ENCODE results near the gene TNNT2. TPM values are rescaled to one million over a fixed set of nuclear protein-coding genes. Genes with fewer than 3 reads are reported as not detected.

Gene TNNT2
- total RNA-seq, 1 donor from 2014 or later: 3.3 TPM

DNA sequence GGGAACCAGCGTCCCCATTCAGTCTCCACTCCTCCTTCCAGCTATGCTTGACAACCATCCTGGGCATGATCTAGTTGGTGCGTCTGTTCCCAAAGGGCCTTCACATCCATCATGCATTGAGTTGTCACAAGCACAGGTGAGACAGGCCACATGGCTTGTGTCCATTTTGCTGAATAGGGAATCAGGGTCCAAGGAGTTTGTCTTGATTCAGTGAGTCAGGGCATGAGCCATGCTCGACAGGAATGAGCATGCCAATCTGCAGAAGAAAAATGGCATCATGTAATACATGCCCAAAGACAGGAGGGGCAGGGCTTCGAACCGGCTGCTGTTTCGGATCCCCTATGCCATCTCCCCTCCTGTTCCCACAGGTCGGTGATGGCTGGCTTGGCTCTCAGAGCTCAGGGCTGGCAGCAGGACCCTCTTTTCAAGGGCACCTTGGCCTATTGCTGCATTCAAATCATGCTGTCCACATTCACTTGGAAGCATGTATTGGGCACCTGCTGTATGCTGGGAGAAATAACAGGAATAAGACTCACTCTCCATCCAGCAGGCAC is 49.7 kb downstream of the TNNT2 start:
- TF ChIP-seq, protein P1, sequence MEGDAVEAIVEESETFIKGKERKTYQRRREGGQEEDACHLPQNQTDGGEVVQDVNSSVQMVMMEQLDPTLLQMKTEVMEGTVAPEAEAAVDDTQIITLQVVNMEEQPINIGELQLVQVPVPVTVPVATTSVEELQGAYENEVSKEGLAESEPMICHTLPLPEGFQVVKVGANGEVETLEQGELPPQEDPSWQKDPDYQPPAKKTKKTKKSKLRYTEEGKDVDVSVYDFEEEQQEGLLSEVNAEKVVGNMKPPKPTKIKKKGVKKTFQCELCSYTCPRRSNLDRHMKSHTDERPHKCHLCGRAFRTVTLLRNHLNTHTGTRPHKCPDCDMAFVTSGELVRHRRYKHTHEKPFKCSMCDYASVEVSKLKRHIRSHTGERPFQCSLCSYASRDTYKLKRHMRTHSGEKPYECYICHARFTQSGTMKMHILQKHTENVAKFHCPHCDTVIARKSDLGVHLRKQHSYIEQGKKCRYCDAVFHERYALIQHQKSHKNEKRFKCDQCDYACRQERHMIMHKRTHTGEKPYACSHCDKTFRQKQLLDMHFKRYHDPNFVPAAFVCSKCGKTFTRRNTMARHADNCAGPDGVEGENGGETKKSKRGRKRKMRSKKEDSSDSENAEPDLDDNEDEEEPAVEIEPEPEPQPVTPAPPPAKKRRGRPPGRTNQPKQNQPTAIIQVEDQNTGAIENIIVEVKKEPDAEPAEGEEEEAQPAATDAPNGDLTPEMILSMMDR (IDR thresholded peaks at IDR 0.05; ENCODE audit: unreplicated experiment): no peak
- H3K4me1 Mint-ChIP-seq (ENCODE audit: unreplicated experiment): no peaks in the 10 kb centered on the region
- peaks cover 6% of the 10 kb centered on the region for H3K36me3 Mint-ChIP-seq (ENCODE audit: low read depth, unreplicated experiment)
- no peaks in the 10 kb centered on the region for H3K9me3 Mint-ChIP-seq (ENCODE audit: unreplicated experiment)
- H3K27me3 Mint-ChIP-seq (ENCODE audit: unreplicated experiment): peaks cover 2% of the 10 kb centered on the region
- H3K4me3 Mint-ChIP-seq (ENCODE audit: unreplicated experiment): no peak overlapping the region
- no peak overlapping the region for H3K27ac Mint-ChIP-seq (ENCODE audit: unreplicated experiment)
- DNase-seq (ENCODE audit: low spot score): no peak

DNA sequence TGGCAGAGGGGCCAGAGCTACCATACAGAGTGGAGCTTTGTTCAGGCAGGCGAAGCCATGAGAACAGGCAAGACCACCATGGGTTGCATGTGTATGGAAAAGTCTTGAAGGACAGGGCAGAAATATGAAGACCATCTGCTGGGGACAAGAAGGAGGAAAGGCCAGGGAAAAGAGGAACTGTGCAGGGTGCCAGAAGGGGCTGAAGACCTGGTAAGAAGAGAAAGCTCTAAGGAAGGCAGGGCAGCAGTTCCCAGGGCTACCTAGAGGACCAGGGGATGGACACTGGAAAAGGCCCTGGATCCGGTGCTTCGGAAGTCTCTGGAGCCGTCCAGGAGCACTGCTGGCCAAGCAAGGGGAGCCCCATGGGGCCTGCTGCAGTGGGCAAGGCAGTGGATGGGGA is 50.8 kb downstream of the TNNT2 start:
- H3K27ac Mint-ChIP-seq (ENCODE audit: unreplicated experiment): no peak overlapping the region

DNA sequence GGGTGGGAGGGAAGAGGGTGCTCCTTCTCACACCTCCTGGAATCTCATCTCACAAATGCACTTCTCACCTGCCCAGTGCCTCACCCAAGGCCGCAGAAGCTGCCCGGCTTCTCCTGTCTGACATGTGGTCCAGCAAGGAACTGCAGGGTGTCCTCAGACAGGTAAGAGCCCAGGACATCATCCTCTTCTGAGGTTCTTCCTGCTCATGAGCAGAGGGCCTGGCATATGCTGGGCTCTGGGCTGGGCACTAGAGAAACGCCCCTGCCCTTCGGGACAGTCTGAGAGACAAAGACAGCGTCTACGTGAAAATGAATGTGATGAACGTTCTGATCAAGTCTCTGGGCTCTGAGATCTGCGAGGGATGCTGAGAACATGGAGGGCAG is 51.8 kb downstream of the TNNT2 start:
- Mint-ChIP-seq H3K4me3 (ENCODE audit: unreplicated experiment) (no peak overlapping the region), H3K4me1 (ENCODE audit: unreplicated experiment) (no peaks in the 10 kb centered on the region), H3K36me3 (ENCODE audit: low read depth, unreplicated experiment) (peaks cover 6% of the 10 kb centered on the region), H3K9me3 (ENCODE audit: unreplicated experiment) (no peaks in the 10 kb centered on the region), H3K27ac (ENCODE audit: unreplicated experiment) (no peak overlapping the region), H3K27me3 (ENCODE audit: unreplicated experiment) (peaks cover 2% of the 10 kb centered on the region)
- no peak for DNase-seq (ENCODE audit: low spot score)
- TF ChIP-seq, protein P1 (IDR thresholded peaks at IDR 0.05; ENCODE audit: unreplicated experiment): no peak

More for the DNA sequence above, 50.8 kb downstream of the TNNT2 start:
- Mint-ChIP-seq H3K4me3 (ENCODE audit: unreplicated experiment) (peak overlapping the region; percentile 56), H3K4me1 (ENCODE audit: unreplicated experiment) (no peaks in the 10 kb centered on the region), H3K36me3 (ENCODE audit: low read depth, unreplicated experiment) (peaks cover 6% of the 10 kb centered on the region), H3K27me3 (ENCODE audit: unreplicated experiment) (peaks cover 2% of the 10 kb centered on the region), H3K9me3 (ENCODE audit: unreplicated experiment) (no peaks in the 10 kb centered on the region)
- no peak for DNase-seq (ENCODE audit: low spot score)
- TF ChIP-seq, protein P1 (IDR thresholded peaks at IDR 0.05; ENCODE audit: unreplicated experiment): no peak

DNA sequence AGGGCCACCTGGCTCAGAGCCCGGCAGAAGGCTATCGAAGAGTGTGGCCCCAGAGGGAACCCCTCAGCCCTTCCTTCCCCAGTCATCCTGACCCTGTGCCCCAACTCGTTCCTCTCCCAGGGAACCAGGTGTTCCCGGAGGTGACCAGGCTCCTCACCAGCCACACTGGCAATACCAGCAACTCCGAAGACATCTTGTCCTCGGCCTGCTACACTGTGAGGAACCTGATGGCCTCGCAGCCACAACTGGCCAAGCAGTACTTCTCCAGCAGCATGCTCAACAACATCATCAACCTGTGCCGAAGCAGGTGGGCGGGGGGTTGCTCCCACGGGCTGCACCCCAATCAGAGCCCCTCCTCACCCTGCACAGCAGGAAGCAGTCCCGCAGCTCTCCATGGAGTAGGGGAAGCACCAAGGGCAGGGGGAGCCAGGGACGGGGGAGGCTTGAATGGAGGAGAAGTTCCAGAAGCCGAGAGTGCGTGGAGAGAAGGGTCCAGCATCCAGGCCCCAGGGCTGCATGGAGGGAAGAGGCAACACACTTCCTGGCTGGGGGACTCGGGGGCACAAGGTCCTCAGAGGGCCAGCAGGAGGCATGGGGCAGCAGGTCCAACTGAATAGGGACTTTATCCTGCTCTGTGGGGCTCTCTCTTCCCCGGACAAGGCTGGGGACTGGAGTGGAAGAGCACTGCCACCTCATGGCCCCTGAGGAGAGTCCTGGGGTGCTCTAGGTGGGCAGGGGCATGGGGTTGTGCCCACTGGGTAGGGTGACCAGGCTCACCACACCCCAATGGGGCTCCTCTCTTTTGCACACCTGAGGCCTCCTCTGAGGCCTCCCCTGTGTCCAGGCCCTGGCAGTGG is 52.4 kb downstream of the TNNT2 start:
- DNase-seq (ENCODE audit: low spot score): no peak
- Mint-ChIP-seq H3K27ac (ENCODE audit: unreplicated experiment) (no peak overlapping the region), H3K9me3 (ENCODE audit: unreplicated experiment) (no peaks in the 10 kb centered on the region), H3K4me3 (ENCODE audit: unreplicated experiment) (no peak overlapping the region), H3K4me1 (ENCODE audit: unreplicated experiment) (no peaks in the 10 kb centered on the region), H3K27me3 (ENCODE audit: unreplicated experiment) (peaks cover 2% of the 10 kb centered on the region), H3K36me3 (ENCODE audit: low read depth, unreplicated experiment) (peaks cover 6% of the 10 kb centered on the region)
- TF ChIP-seq, protein P1 (IDR thresholded peaks at IDR 0.05; ENCODE audit: unreplicated experiment): no peak

DNA sequence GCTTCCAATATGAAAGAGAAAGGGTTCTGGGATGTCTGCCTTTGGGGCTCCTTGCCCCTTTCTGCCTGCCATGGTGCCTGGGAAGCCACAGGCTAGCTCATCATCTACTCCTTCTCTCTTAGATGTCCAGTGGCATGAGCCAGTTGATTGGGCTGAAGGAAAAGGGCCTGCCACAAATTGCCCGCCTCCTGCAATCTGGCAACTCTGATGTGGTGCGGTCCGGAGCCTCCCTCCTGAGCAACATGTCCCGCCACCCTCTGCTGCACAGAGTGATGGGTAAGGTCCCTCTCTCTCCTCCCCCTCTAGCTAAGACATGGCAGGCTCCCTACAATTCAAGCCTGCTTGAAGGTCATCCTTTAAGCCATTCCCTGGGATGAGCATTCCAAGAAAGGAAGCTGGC is 53.2 kb downstream of the TNNT2 start:
- DNase-seq (ENCODE audit: low spot score): no peak
- Mint-ChIP-seq H3K27me3 (ENCODE audit: unreplicated experiment) (peaks cover 2% of the 10 kb centered on the region), H3K36me3 (ENCODE audit: low read depth, unreplicated experiment) (peaks cover 6% of the 10 kb centered on the region), H3K9me3 (ENCODE audit: unreplicated experiment) (no peaks in the 10 kb centered on the region), H3K27ac (ENCODE audit: unreplicated experiment) (no peak overlapping the region), H3K4me3 (ENCODE audit: unreplicated experiment) (no peak overlapping the region), H3K4me1 (ENCODE audit: unreplicated experiment) (no peaks in the 10 kb centered on the region)
- TF ChIP-seq, protein P1 (IDR thresholded peaks at IDR 0.05; ENCODE audit: unreplicated experiment): no peak

Measured in endothelial cell (in vitro differentiated cells).